Activated CD8-positive, alpha-beta T cell treated with anti-CD3 and anti-CD28 coated beads, Interleukin-2, amount 10 ng/mL, durations not matched to agents 7 days and 5 days (primary cell): ENCODE measurements around the gene LRCH4. TPM values are rescaled to one million over a fixed set of nuclear protein-coding genes. Genes with fewer than 3 reads are reported as not detected.
A peak's percentile ranks its signal among the peaks of the same experiment; 100 is the strongest.

Experiments used
- ATAC-seq: fragments of 150-1000 bp; cut with Tn5 transposase; one replicate; pipeline ENCODE4 v1.10.0; 2021; ENCODE audit warnings: moderate library complexity
- CTCF ChIA-PET: fragments of 350-600 bp; sonication (Branson Sonifier 250); formaldehyde crosslinking; loops from one replicate; lab custom pipeline; 2021; ENCODE audit warnings: antibody characterized with exemption; lab: Charles Lee
- POLR2A ChIA-PET: fragments of 350-600 bp; sonication (Branson Sonifier 250); formaldehyde crosslinking; loops from one replicate; lab custom pipeline; 2021; ENCODE audit warnings: antibody characterized with exemption; lab: Charles Lee
- DNase-seq: peaks from one replicate; pipeline ENCODE4 v3.0.0-alpha.2; 2020
- H3K27ac Mint-ChIP-seq: one replicate; pipeline ENCODE4 v1.8.0; 2021; ENCODE audit warnings: mild to moderate bottlenecking, mixed read lengths
- H3K27me3 Mint-ChIP-seq: one replicate; pipeline ENCODE4 v1.8.0; 2021; ENCODE audit warnings: low read depth, mixed read lengths
- H3K36me3 Mint-ChIP-seq: one replicate; pipeline ENCODE4 v1.8.0; 2021; ENCODE audit warnings: low read depth, mixed read lengths
- H3K4me1 Mint-ChIP-seq: one replicate; pipeline ENCODE4 v1.8.0; 2021; ENCODE audit warnings: low read depth, mixed read lengths
- H3K4me3 Mint-ChIP-seq: one replicate; pipeline ENCODE4 v1.8.0; 2021; ENCODE audit warnings: mild to moderate bottlenecking, mixed read lengths
- H3K9me3 Mint-ChIP-seq: one replicate; pipeline ENCODE4 v1.8.0; 2022; ENCODE audit warnings: mixed read lengths; ENCODE audit not compliant: insufficient read depth
- total RNA-seq, 2 experiments: library from RNA; stranded (reverse); gene quantifications; one replicate each; pipeline ENCODE4 v1.2.3, GENCODE V29; 2021

LRCH4 gene
- total RNA-seq, 2 experiments from 2014 or later, result 191 to 193 TPM

GRCh38 chr7:100582041-100582579 is 3.8 kb downstream of the LRCH4 start:
- CTCF ChIA-PET, result interaction anchor here (1.2 kb wide), 1 partner anchor 109 kb away, joined by 3 read pairs; no protein-coding TSS in a partner anchor
- Mint-ChIP-seq H3K27ac (peak overlapping the region; percentile 98), H3K9me3 (no peaks in the 10 kb centered on the region), H3K4me1 (peaks cover 20% of the 10 kb centered on the region), H3K4me3 (peak overlapping the region; percentile 93), H3K27me3 (no peaks in the 10 kb centered on the region), H3K36me3 (peaks cover 35% of the 10 kb centered on the region)
- DNase-seq (no peak), ATAC-seq (no peak)
- POLR2A ChIA-PET, result interaction anchor here (2.5 kb wide), 1 partner anchor 11 kb away, joined by 6 read pairs; no protein-coding TSS in a partner anchor

GRCh38 chr7:100580466-100581283 is 5.3 kb downstream of the LRCH4 start:
- H3K36me3 Mint-ChIP-seq, result peaks cover 44% of the 10 kb centered on the region
- ATAC-seq (no peak), DNase-seq (no peak)
- peaks cover 18% of the 10 kb centered on the region for H3K4me1 Mint-ChIP-seq
- POLR2A ChIA-PET, result interaction anchor here (2.5 kb wide), 1 partner anchor 9 kb away, joined by 6 read pairs; no protein-coding TSS in a partner anchor
- no peaks in the 10 kb centered on the region for H3K9me3 Mint-ChIP-seq
- H3K27me3 Mint-ChIP-seq, result no peaks in the 10 kb centered on the region
- no peak overlapping the region for H3K4me3 Mint-ChIP-seq
- CTCF ChIA-PET, result no interaction called here
- no peak overlapping the region for H3K27ac Mint-ChIP-seq

- POLR2A ChIA-PET, result interaction anchor here (1.1 kb wide), 1 partner anchor 10 kb away, joined by 4 read pairs; no protein-coding TSS in a partner anchor
- peaks cover 13% of the 10 kb centered on the region for H3K4me1 Mint-ChIP-seq
- no peak overlapping the region for H3K27ac Mint-ChIP-seq
- H3K9me3 Mint-ChIP-seq, result no peaks in the 10 kb centered on the region
- CTCF ChIA-PET, result no interaction called here
- no peaks in the 10 kb centered on the region for H3K27me3 Mint-ChIP-seq
- DNase-seq (no peak), ATAC-seq (no peak)
- H3K36me3 Mint-ChIP-seq, result peaks cover 51% of the 10 kb centered on the region
- no peak overlapping the region for H3K4me3 Mint-ChIP-seq
These were observed 7.4 kb downstream of the LRCH4 start for GRCh38 chr7:100578246-100579183.

- DNase-seq (no peak), ATAC-seq (no peak)
- no peak overlapping the region for H3K27ac Mint-ChIP-seq
- peaks cover 43% of the 10 kb centered on the region for H3K36me3 Mint-ChIP-seq
- H3K4me3 Mint-ChIP-seq, result no peak overlapping the region
- no peaks in the 10 kb centered on the region for H3K9me3 Mint-ChIP-seq
- POLR2A ChIA-PET, result no interaction called here
- peaks cover 5% of the 10 kb centered on the region for H3K4me1 Mint-ChIP-seq
- CTCF ChIA-PET, result interaction anchor here (1.9 to 2.2 kb wide), 2 partner anchors 13 to 18 kb away, joined by 7 to 8 read pairs; no protein-coding TSS in a partner anchor
- no peaks in the 10 kb centered on the region for H3K27me3 Mint-ChIP-seq
These were observed 8.4 kb downstream of the LRCH4 start for GRCh38 chr7:100577507-100577906.

GRCh38 chr7:100577103-100577502 is 8.8 kb downstream of the LRCH4 start:
- H3K4me3 Mint-ChIP-seq, result no peak overlapping the region
- ChIA-PET CTCF (interaction anchor here (1.9 to 2.2 kb wide), 2 partner anchors 13 to 17 kb away, joined by 7 to 8 read pairs; no protein-coding TSS in a partner anchor), POLR2A (interaction anchor here (1.0 kb wide), 1 partner anchor 9 kb away, joined by 5 read pairs; the partner anchor contains the start of genes FBXO24 and LRCH4)
- peaks cover 2% of the 10 kb centered on the region for H3K4me1 Mint-ChIP-seq
- H3K36me3 Mint-ChIP-seq, result peaks cover 39% of the 10 kb centered on the region
- no peaks in the 10 kb centered on the region for H3K27me3 Mint-ChIP-seq
- DNase-seq (no peak), ATAC-seq (no peak)
- no peak overlapping the region for H3K27ac Mint-ChIP-seq
- H3K9me3 Mint-ChIP-seq, result no peaks in the 10 kb centered on the region

GRCh38 chr7:100576384-100576993 is 9.4 kb downstream of the LRCH4 start:
- Mint-ChIP-seq H3K36me3 (peaks cover 44% of the 10 kb centered on the region), H3K27ac (peak overlapping the region; percentile 39), H3K4me1 (peaks cover 7% of the 10 kb centered on the region), H3K27me3 (no peaks in the 10 kb centered on the region), H3K9me3 (no peaks in the 10 kb centered on the region), H3K4me3 (no peak overlapping the region)
- ChIA-PET CTCF (interaction anchor here (1.9 to 2.2 kb wide), 2 partner anchors 12 to 17 kb away, joined by 7 to 8 read pairs; no protein-coding TSS in a partner anchor), POLR2A (interaction anchor here (1.0 kb wide), 1 partner anchor 10 kb away, joined by 5 read pairs; the partner anchor contains the start of genes FBXO24 and LRCH4)
- ATAC-seq, result no peak
- no peak for DNase-seq

- no peak for ATAC-seq
- peaks cover 44% of the 10 kb centered on the region for H3K36me3 Mint-ChIP-seq
- no peaks in the 10 kb centered on the region for H3K9me3 Mint-ChIP-seq
- DNase-seq, result no peak
- CTCF ChIA-PET, result interaction anchor here (1.9 to 2.2 kb wide), 2 partner anchors 11 to 16 kb away, joined by 7 to 8 read pairs; no protein-coding TSS in a partner anchor
- peaks cover 12% of the 10 kb centered on the region for H3K4me1 Mint-ChIP-seq
- no peak overlapping the region for H3K27ac Mint-ChIP-seq
- H3K27me3 Mint-ChIP-seq, result no peaks in the 10 kb centered on the region
- H3K4me3 Mint-ChIP-seq, result no peak overlapping the region
- POLR2A ChIA-PET, result interaction anchor here (1.0 kb wide), 1 partner anchor 10 kb away, joined by 5 read pairs; the partner anchor contains the start of genes FBXO24 and LRCH4
These were observed 10.1 kb downstream of the LRCH4 start for GRCh38 chr7:100575746-100576383.

GRCh38 chr7:100575206-100575631 is 10.7 kb downstream of the LRCH4 start:
- peaks cover 18% of the 10 kb centered on the region for H3K4me1 Mint-ChIP-seq
- peaks cover 44% of the 10 kb centered on the region for H3K36me3 Mint-ChIP-seq
- ATAC-seq (no peak), DNase-seq (no peak)
- no peak overlapping the region for H3K27ac Mint-ChIP-seq
- CTCF ChIA-PET, result no interaction called here
- POLR2A ChIA-PET, result no interaction called here
- H3K9me3 Mint-ChIP-seq, result no peaks in the 10 kb centered on the region
- no peak overlapping the region for H3K4me3 Mint-ChIP-seq
- H3K27me3 Mint-ChIP-seq, result no peaks in the 10 kb centered on the region

GRCh38 chr7:100574362-100575205 is 11.3 kb downstream of the LRCH4 start:
- no peak for ATAC-seq
- no peaks in the 10 kb centered on the region for H3K9me3 Mint-ChIP-seq
- DNase-seq, result no peak
- no peaks in the 10 kb centered on the region for H3K27me3 Mint-ChIP-seq
- ChIA-PET CTCF (no interaction called here), POLR2A (no interaction called here)
- H3K36me3 Mint-ChIP-seq, result peaks cover 44% of the 10 kb centered on the region
- H3K27ac Mint-ChIP-seq, result no peak overlapping the region
- H3K4me3 Mint-ChIP-seq, result no peak overlapping the region
- peaks cover 23% of the 10 kb centered on the region for H3K4me1 Mint-ChIP-seq
